K562 (cell line): ENCODE data around the gene ZNF280C. TPM values are rescaled to one million over a fixed set of nuclear protein-coding genes. Genes with fewer than 3 reads are reported as not detected.
A peak's percentile ranks its signal among the peaks of the same experiment; 100 is the strongest.

Source experiments
- ATAC-seq: fragments of 200-7000 bp; cut with Tn5 transposase; 3 replicates; pipeline ENCODE4 v1.9.1; 2020; ENCODE audit warnings: moderate library complexity
- BruUV-seq: library from RNA; stranded (reverse); fragments of 400-500 nt; replicated peaks from 2 replicates; lab custom pipeline; 2021; lab: Mats Ljungman, UMichigan
- CTCF ChIA-PET: fragments of 300-600 bp; formaldehyde crosslinking; extraction: SDS; loops from one replicate; lab custom pipeline; 2021; ENCODE audit warnings: low intra/inter-chr PET ratio; lab: Yijun Ruan, JAX
- POLR2A ChIA-PET: fragments of 300-600, 350-650 bp; sonication (Branson Sonifier 250); formaldehyde crosslinking; extraction: SDS; loops from one replicate; lab custom pipeline; 2021; ENCODE audit warnings: antibody characterized with exemption, inconsistent platforms; lab: Yijun Ruan, JAX
- DNase-seq, 4 experiments: peaks; one replicate each; pipeline versions ENCODE4 v3.0.0 to v3.0.0-alpha.2; 2011 to 2018; ENCODE audit warnings: low spot score in 3 of 4, mixed read lengths in 3 of 4; ENCODE audit errors: extremely low read depth in 1 of 4
- FAIRE-seq: peaks from 2 replicates; lab custom pipeline; 2011; peaks lifted over from hg19 to GRCh38; lab: Jason Lieb, UNC
- H2AFZ ChIP-seq: 2 replicates; pipeline ENCODE4 v1.6.0; 2011; ENCODE audit warnings: low read depth, low read length, control low read depth, inconsistent platforms
- H3K27ac ChIP-seq: fragments of 200-600 bp; 3 replicates; pipeline ENCODE4 v1.8.0; 2011; ENCODE audit warnings: low read depth, mild to moderate bottlenecking, control low read depth, inconsistent platforms, low read length, moderate library complexity, mixed read lengths; ENCODE audit errors: extremely low read depth
- H3K27me3 ChIP-seq, 2 experiments: fragments of 300-600 bp in 1 of 2; 2 replicates in 1 of 2; 3 replicates in 1 of 2; pipeline versions ENCODE4 v1.6.0 to v1.8.0; 2011; ENCODE audit warnings: inconsistent platforms in 2 of 2, low read length in 2 of 2, mild to moderate bottlenecking in 1 of 2, mixed read lengths in 1 of 2, moderate library complexity in 1 of 2; ENCODE audit not compliant: control insufficient read depth in 2 of 2, insufficient read depth in 2 of 2
- H3K36me3 ChIP-seq: fragments of 300-600 bp; 3 replicates; pipeline ENCODE4 v1.8.0; 2011; ENCODE audit warnings: mild to moderate bottlenecking, low read length, inconsistent platforms; ENCODE audit not compliant: control insufficient read depth, insufficient read depth
- H3K4me1 ChIP-seq, 2 experiments: fragments of 200-600 bp in 1 of 2; replicated peaks in 1 of 2; 2 replicates in 1 of 2; 3 replicates in 1 of 2; pipeline versions ENCODE4 v1.5.1 to v1.8.0; 2011; ENCODE audit warnings: inconsistent platforms in 2 of 2, low read length in 2 of 2, mild to moderate bottlenecking in 1 of 2, mixed read lengths in 1 of 2, moderate library complexity in 1 of 2; ENCODE audit not compliant: control insufficient read depth in 2 of 2, insufficient read depth in 2 of 2
- H3K4me2 ChIP-seq: 2 replicates; pipeline ENCODE4 v1.6.1; 2011; ENCODE audit warnings: low read length, control low read depth, inconsistent platforms, mixed read lengths; ENCODE audit not compliant: insufficient read depth
- H3K4me3 ChIP-seq: fragments of 200-600 bp; sonication (generic), shearing (Covaris generic); 2 replicates; pipeline ENCODE4 v1.5.1; 2016; ENCODE audit warnings: control low read depth, inconsistent platforms
- H3K79me2 ChIP-seq: fragments of 200-600 bp; 3 replicates; pipeline ENCODE4 v1.8.0; 2011; ENCODE audit warnings: low read length, inconsistent platforms; ENCODE audit not compliant: control insufficient read depth, insufficient read depth
- H3K9ac ChIP-seq, 2 experiments: 2 replicates each; pipeline versions ENCODE4 v1.6.0 to v1.6.1; 2011; ENCODE audit warnings: low read depth in 2 of 2, low read length in 2 of 2, control low read depth in 1 of 2, inconsistent platforms in 1 of 2, mild to moderate bottlenecking in 1 of 2, mixed read lengths in 1 of 2; ENCODE audit not compliant: insufficient read depth in 1 of 2
- H3K9me1 ChIP-seq: one replicate; pipeline ENCODE4 v1.6.0; 2011; ENCODE audit warnings: inconsistent platforms, mild to moderate bottlenecking, low read length, moderate library complexity; ENCODE audit not compliant: control insufficient read depth, insufficient read depth
- H3K9me3 ChIP-seq: replicated peaks from 2 replicates; pipeline ENCODE4 v1.5.1; 2011; ENCODE audit warnings: low read depth, low read length, inconsistent platforms; ENCODE audit not compliant: control insufficient read depth, insufficient read depth
- H4K20me1 ChIP-seq: replicated peaks from 2 replicates; pipeline ENCODE4 v1.6.1; 2011; ENCODE audit warnings: low read length, inconsistent platforms, mixed read lengths; ENCODE audit not compliant: control insufficient read depth, insufficient read depth
- CHD2 ChIP-seq: IDR thresholded peaks from 2 replicates; pipeline ENCODE4 v1.6.1; 2011; ENCODE audit warnings: low read depth, low read length
- CXXC5 ChIP-seq: fragments of 250-450 bp; sonication (Bioruptor Pico); IDR thresholded peaks from 2 replicates; pipeline ENCODE4 v1.8.0; 2022; ENCODE audit warnings: inconsistent platforms, mild to moderate bottlenecking, moderate library complexity
- ETS2 ChIP-seq: IDR thresholded peaks from 2 replicates; pipeline ENCODE4 v1.6.1; 2016; ENCODE audit warnings: borderline replicate concordance, missing genetic modification characterization, mild to moderate bottlenecking, moderate library complexity, missing compliant biosample characterization; ENCODE audit not compliant: poor library complexity, severe bottlenecking
- FOS ChIP-seq: IDR thresholded peaks from 3 replicates; pipeline ENCODE4 v1.6.1; 2011; ENCODE audit not compliant: insufficient read length; ENCODE audit errors: extremely low read depth
- HOXB6 ChIP-seq: fragments of 250-450 bp; sonication (Bioruptor Pico); IDR thresholded peaks from 2 replicates; pipeline ENCODE4 v1.5.1; 2022; ENCODE audit warnings: mild to moderate bottlenecking, borderline replicate concordance
- POLR2AphosphoS2 ChIP-seq: IDR thresholded peaks from 2 replicates; pipeline ENCODE4 v1.6.1; 2012; ENCODE audit warnings: low read length, improper control_type of control experiment
- SPI1 ChIP-seq: IDR thresholded peaks from 2 replicates; pipeline ENCODE4 v1.6.1; 2011; ENCODE audit warnings: low read depth, low read length, control low read depth, borderline replicate concordance
- ZNF274 ChIP-seq: IDR thresholded peaks from 2 replicates; pipeline ENCODE4 v1.6.1; 2011; ENCODE audit warnings: low read depth, mild to moderate bottlenecking, low read length, moderate library complexity, borderline replicate concordance
- ZNF316 ChIP-seq: fragments of 450-650 bp; IDR thresholded peaks from 2 replicates; pipeline ENCODE4 v1.6.1; 2016
- ZNF589 ChIP-seq: fragments of 200-800 bp; sonication (Bioruptor generic); IDR thresholded peaks from 2 replicates; pipeline ENCODE4 v1.6.1; 2016; ENCODE audit warnings: low read depth, missing genetic modification characterization, missing compliant biosample characterization
- ZNF76 ChIP-seq: fragments of 250-450 bp; sonication (Bioruptor Pico); IDR thresholded peaks from 2 replicates; pipeline ENCODE4 v1.4.0; 2020; ENCODE audit warnings: mild to moderate bottlenecking, moderate library complexity, borderline replicate concordance
- WGBS: fragments of 100-300 bp; shearing (Covaris generic); methylation state at CpG from one replicate; pipeline ENCODE4 v1.1.6; 2016; ENCODE audit warnings: low coverage, mixed read lengths; ENCODE audit not compliant: insufficient coverage; ENCODE audit errors: missing lambda C conversion rate; 5-methylcytosine and 5-hydroxymethylcytosine counted together
- in situ Hi-C: fragments of 300-500 bp; cut with MboI; formaldehyde crosslinking; loops from 4 replicates; pipeline ENCODE4 v1.15.0; 2018; ENCODE audit warnings: inconsistent platforms, mixed read lengths
- intact Hi-C: fragments of 100-400 bp; cut with micrococcal nuclease; formaldehyde crosslinking; loops from 2 replicates; pipeline ENCODE4 v1.14.2; 2022
- polyA plus RNA-seq, 8 experiments: library from polyadenylated mRNA; depleted of rRNA in 4 of 8; stranded (reverse) in 5 of 8; unstranded in 3 of 8; fragments of >200 nt; fragmentation: Nextera tagmentation in 2 of 8; fragmentation: Illumina TruSeq in 1 of 8; extraction: Ambion mirVana in 2 of 8; extraction: Trizol in 1 of 8; gene quantifications; 2 replicates each; pipeline versions ENCODE4 v1.2.1 to v1.2.3, GENCODE V29; 2011 to 2014; ENCODE audit warnings: inconsistent platforms in 1 of 8, missing spikeins in 1 of 8
- total RNA-seq, 7 experiments: library from RNA; depleted of rRNA in 6 of 7; stranded (reverse); fragments of >200 nt in 6 of 7; fragmentation: Illumina TruSeq in 2 of 7; extraction: Trizol in 2 of 7; gene quantifications; 2 replicates each; pipeline versions ENCODE4 v1.2.1 to v1.2.3, GENCODE V29; 2011 to 2021; ENCODE audit warnings: low replicate concordance in 1 of 7
- TF ChIP-seq, protein P1 (sequence below): sonication (generic); formaldehyde crosslinking; IDR thresholded peaks from 2 replicates; pipeline ENCODE4 v1.8.0; 2023; ENCODE audit warnings: missing genetic modification reagents, mild to moderate bottlenecking, borderline replicate concordance

Gene ZNF280C
- total and polyA plus RNA-seq, 9 of the 15 experiments (the other 6 are each of a cell fraction or from before 2014, with no cell fraction given), result 1.6 to 8.3 (median 4.4) TPM

DNA sequence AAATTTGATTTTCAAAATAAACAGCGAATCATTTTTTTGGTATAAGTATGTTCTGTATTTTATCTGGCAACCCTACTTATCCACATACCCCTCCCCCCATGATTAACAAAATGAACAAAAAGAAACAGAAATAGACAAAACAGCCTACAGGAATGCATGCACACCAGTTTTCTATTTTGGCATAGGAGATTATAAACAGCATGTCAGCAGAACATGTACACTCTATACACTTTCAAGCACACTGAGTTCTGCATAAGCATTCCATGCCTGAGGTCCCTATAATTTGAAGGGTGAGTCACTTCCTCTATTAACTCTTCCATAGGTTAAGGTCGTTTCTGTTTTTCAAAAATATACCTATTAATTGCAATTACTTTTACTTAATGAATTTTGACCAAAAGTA, 28.0 kb upstream of the ZNF280C start:
- WGBS, result 0% methylated on average over 2 of the region's 2 CpGs
- Histone ChIP-seq H3K9me3 (no peaks in the 10 kb centered on the region), H4K20me1 (no peaks in the 10 kb centered on the region), H2AFZ (no peak overlapping the region), H3K27me3 (no peaks in the 10 kb centered on the region), H3K9me1 (no peaks in the 10 kb centered on the region), H3K4me1 (peaks cover 0 to 9% of the 10 kb centered on the region in 2 experiments; a peak in 1 of 5 replicates), H3K4me3 (no peak overlapping the region), H3K36me3 (no peaks in the 10 kb centered on the region), H3K4me2 (no peak overlapping the region), H3K79me2 (no peaks in the 10 kb centered on the region), H3K9ac (no peak overlapping the region), H3K27ac (no peak overlapping the region)
- TF ChIP-seq ZNF316 (peak; percentile 33), FOS (no peak), CHD2 (no peak), SPI1 (peak; percentile 33; the same call in 1 of the 2 replicates), ZNF589 (CRISPR knock-in tag) (no peak)
- no peak for ATAC-seq
- FAIRE-seq, result no peak
- intact Hi-C loops (no loop called here), in situ Hi-C loops (no loop called here)
- BruUV-seq, result no TSS peak
- no peak for DNase-seq
- POLR2A ChIA-PET, result no interaction called here
- CTCF ChIA-PET, result interaction anchor here (0.7 kb wide), 1 partner anchor 12 kb away, joined by 3 read pairs; no protein-coding TSS in a partner anchor

DNA sequence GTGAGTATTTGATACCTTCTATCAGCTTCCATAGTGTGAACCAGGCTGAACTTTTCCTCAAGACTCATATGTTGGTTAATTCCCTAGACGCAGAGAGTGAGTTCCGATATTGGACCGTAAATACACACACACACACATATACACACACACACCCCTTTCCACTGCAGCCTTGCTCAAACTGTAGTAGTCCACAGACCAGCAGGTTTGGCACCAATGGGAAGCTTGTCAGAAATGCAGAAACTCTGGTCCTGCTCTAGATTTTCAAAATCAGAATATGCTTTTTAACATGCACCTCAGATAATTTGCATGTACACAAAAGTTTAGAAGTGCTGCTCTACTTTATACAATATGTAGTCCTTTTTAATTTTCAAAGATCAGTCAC, 27.6 kb upstream of the ZNF280C start:
- no peaks in the 10 kb centered on the region for H3K36me3 ChIP-seq
- no peak overlapping the region for H3K27ac ChIP-seq
- H3K4me2 ChIP-seq, result no peak overlapping the region
- no peaks in the 10 kb centered on the region for H3K9me3 ChIP-seq
- no peaks in the 10 kb centered on the region for H3K79me2 ChIP-seq
- ATAC-seq (no peak), FAIRE-seq (no peak), DNase-seq (no peak)
- H3K4me3 ChIP-seq, result no peak overlapping the region
- peaks cover 0 to 9% of the 10 kb centered on the region in 2 experiments; a peak in 1 of 5 replicates for H3K4me1 ChIP-seq
- WGBS, result 14% methylated on average over 2 of the region's 3 CpGs
- H3K9me1 ChIP-seq, result no peaks in the 10 kb centered on the region
- H3K9ac ChIP-seq, result no peak overlapping the region
- no peaks in the 10 kb centered on the region for H3K27me3 ChIP-seq
- H4K20me1 ChIP-seq, result no peaks in the 10 kb centered on the region
- no TSS peak for BruUV-seq
- intact Hi-C loops, result no loop called here
- CTCF ChIA-PET, result no interaction called here
- POLR2A ChIA-PET, result interaction anchor here (0.7 kb wide), 1 partner anchor 27 kb away, joined by 3 read pairs; the partner anchor contains the start of gene ZNF280C
- no peak overlapping the region for H2AFZ ChIP-seq
- in situ Hi-C loops, result no loop called here
- TF ChIP-seq ETS2 (tag) (no peak), ZNF76 (no peak), CXXC5 (no peak), HOXB6 (CRISPR knock-in tag) (no peak), POLR2AphosphoS2 (no peak), ZNF274 (no peak)
- TF ChIP-seq, protein P1, sequence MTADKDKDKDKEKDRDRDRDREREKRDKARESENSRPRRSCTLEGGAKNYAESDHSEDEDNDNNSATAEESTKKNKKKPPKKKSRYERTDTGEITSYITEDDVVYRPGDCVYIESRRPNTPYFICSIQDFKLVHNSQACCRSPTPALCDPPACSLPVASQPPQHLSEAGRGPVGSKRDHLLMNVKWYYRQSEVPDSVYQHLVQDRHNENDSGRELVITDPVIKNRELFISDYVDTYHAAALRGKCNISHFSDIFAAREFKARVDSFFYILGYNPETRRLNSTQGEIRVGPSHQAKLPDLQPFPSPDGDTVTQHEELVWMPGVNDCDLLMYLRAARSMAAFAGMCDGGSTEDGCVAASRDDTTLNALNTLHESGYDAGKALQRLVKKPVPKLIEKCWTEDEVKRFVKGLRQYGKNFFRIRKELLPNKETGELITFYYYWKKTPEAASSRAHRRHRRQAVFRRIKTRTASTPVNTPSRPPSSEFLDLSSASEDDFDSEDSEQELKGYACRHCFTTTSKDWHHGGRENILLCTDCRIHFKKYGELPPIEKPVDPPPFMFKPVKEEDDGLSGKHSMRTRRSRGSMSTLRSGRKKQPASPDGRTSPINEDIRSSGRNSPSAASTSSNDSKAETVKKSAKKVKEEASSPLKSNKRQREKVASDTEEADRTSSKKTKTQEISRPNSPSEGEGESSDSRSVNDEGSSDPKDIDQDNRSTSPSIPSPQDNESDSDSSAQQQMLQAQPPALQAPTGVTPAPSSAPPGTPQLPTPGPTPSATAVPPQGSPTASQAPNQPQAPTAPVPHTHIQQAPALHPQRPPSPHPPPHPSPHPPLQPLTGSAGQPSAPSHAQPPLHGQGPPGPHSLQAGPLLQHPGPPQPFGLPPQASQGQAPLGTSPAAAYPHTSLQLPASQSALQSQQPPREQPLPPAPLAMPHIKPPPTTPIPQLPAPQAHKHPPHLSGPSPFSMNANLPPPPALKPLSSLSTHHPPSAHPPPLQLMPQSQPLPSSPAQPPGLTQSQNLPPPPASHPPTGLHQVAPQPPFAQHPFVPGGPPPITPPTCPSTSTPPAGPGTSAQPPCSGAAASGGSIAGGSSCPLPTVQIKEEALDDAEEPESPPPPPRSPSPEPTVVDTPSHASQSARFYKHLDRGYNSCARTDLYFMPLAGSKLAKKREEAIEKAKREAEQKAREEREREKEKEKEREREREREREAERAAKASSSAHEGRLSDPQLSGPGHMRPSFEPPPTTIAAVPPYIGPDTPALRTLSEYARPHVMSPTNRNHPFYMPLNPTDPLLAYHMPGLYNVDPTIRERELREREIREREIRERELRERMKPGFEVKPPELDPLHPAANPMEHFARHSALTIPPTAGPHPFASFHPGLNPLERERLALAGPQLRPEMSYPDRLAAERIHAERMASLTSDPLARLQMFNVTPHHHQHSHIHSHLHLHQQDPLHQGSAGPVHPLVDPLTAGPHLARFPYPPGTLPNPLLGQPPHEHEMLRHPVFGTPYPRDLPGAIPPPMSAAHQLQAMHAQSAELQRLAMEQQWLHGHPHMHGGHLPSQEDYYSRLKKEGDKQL, result no peak
